HepG2 (cell line): ENCODE measurements around the gene TIMM44. TPM values are rescaled to one million over a fixed set of nuclear protein-coding genes. Genes with fewer than 3 reads are reported as not detected.

ENCODE experiments used
- AFF4 ChIP-seq: sonication (generic); formaldehyde crosslinking; IDR thresholded peaks from 2 replicates; pipeline ENCODE4 v1.4.0; 2020; ENCODE audit warnings: missing genetic modification reagents
- EZH2 ChIP-seq: conservative IDR thresholded peaks from 2 replicates; pipeline ENCODE4 v1.6.1; 2012; ENCODE audit warnings: mild to moderate bottlenecking, low read depth, low read length, moderate library complexity
- GATAD1 ChIP-seq: IDR thresholded peaks from 2 replicates; pipeline ENCODE4 v1.6.1; 2016; ENCODE audit warnings: missing genetic modification reagents, missing compliant biosample characterization
- HCFC1 ChIP-seq: fragments of 150-350 bp; IDR thresholded peaks from 2 replicates; pipeline ENCODE4 v1.6.1; 2014; ENCODE audit warnings: low read depth, low read length
- KDM5A ChIP-seq: fragments of 200-600 bp; sonication (generic); IDR thresholded peaks from 2 replicates; pipeline ENCODE4 v1.7.0; 2018; ENCODE audit warnings: antibody characterized with exemption, mild to moderate bottlenecking, low read length, borderline replicate concordance
- MYNN ChIP-seq: sonication (generic); formaldehyde crosslinking; IDR thresholded peaks from 2 replicates; pipeline ENCODE4 v1.4.0; 2020; ENCODE audit warnings: mild to moderate bottlenecking, low read depth, missing genetic modification reagents
- POLR2AphosphoS2 ChIP-seq: IDR thresholded peaks from 2 replicates; pipeline ENCODE4 v1.6.1; 2011; ENCODE audit warnings: low read depth, low read length, improper control_type of control experiment
- REST ChIP-seq, 2 experiments: IDR thresholded peaks; 2 replicates each; pipeline ENCODE4 v1.6.1; 2011 to 2012; ENCODE audit warnings: low read length in 2 of 2, borderline replicate concordance in 1 of 2, low read depth in 1 of 2, mild to moderate bottlenecking in 1 of 2, moderate library complexity in 1 of 2
- SMAD1 ChIP-seq: sonication (generic); formaldehyde crosslinking; IDR thresholded peaks from 2 replicates; pipeline ENCODE4 v1.4.0; 2020; ENCODE audit warnings: missing genetic modification reagents, low read depth, mild to moderate bottlenecking, borderline replicate concordance
- U2AF2 ChIP-seq: fragments of 200-400 bp; formaldehyde crosslinking; IDR thresholded peaks from 2 replicates; pipeline ENCODE4 v1.6.1; 2017; ENCODE audit warnings: low read depth, mild to moderate bottlenecking, low read length
- ZBTB25 ChIP-seq: IDR thresholded peaks from 2 replicates; pipeline ENCODE4 v1.6.1; 2018; ENCODE audit warnings: missing genetic modification reagents
- ZBTB3 ChIP-seq: sonication (generic); formaldehyde crosslinking; IDR thresholded peaks from 2 replicates; pipeline ENCODE4 v1.4.0; 2020; ENCODE audit warnings: low read depth, mild to moderate bottlenecking, moderate library complexity, missing genetic modification reagents, borderline replicate concordance
- ZC3H13 ChIP-seq: sonication (generic); formaldehyde crosslinking; IDR thresholded peaks from 2 replicates; pipeline ENCODE4 v1.8.1; 2023; ENCODE audit warnings: mild to moderate bottlenecking, missing genetic modification reagents, moderate library complexity
- ZFX ChIP-seq: sonication (generic); formaldehyde crosslinking; IDR thresholded peaks from 2 replicates; pipeline ENCODE4 v1.4.0; 2020; ENCODE audit warnings: mild to moderate bottlenecking, low read depth, missing genetic modification reagents, moderate library complexity
- ZNF180 ChIP-seq: sonication (generic); formaldehyde crosslinking; IDR thresholded peaks from 2 replicates; pipeline ENCODE4 v1.4.0; 2020; ENCODE audit warnings: low read depth, missing genetic modification reagents, borderline replicate concordance
- ZNF256 ChIP-seq: sonication (generic); formaldehyde crosslinking; conservative IDR thresholded peaks from 2 replicates; pipeline ENCODE4 v1.4.0; 2020; ENCODE audit warnings: missing genetic modification reagents
- ZNF550 ChIP-seq: sonication (generic); formaldehyde crosslinking; IDR thresholded peaks from 2 replicates; pipeline ENCODE4 v1.4.0; 2020; ENCODE audit warnings: mild to moderate bottlenecking, missing genetic modification reagents, borderline replicate concordance
- ZNF558 ChIP-seq: sonication (generic); formaldehyde crosslinking; IDR thresholded peaks from 2 replicates; pipeline ENCODE4 v1.9.0; 2022; ENCODE audit warnings: mild to moderate bottlenecking, missing genetic modification reagents, borderline replicate concordance
- ZNF598 ChIP-seq: sonication (generic); formaldehyde crosslinking; IDR thresholded peaks from 2 replicates; pipeline ENCODE4 v1.5.1; 2020; ENCODE audit warnings: mild to moderate bottlenecking, missing genetic modification reagents, borderline replicate concordance
- polyA plus RNA-seq, 8 experiments: library from polyadenylated mRNA; depleted of rRNA in 3 of 8; stranded (reverse) in 7 of 8; unstranded in 1 of 8; fragments of >200 nt; fragmentation: Illumina TruSeq in 4 of 8; extraction: Trizol in 4 of 8; gene quantifications; 2 replicates each; pipeline versions ENCODE4 v1.2.1 to v1.2.3, GENCODE V29; 2011 to 2016; ENCODE audit warnings: low read depth in 4 of 8, missing spikeins in 1 of 8, mixed read lengths in 1 of 8; ENCODE audit not compliant: insufficient read depth in 1 of 8
- total RNA-seq, 5 experiments: library from RNA; depleted of rRNA; stranded (reverse); fragments of >200 nt; fragmentation: Illumina TruSeq; extraction: Trizol; gene quantifications; 2 replicates each; pipeline ENCODE4 v1.2.3, GENCODE V29; 2016; ENCODE audit warnings: low read depth in 1 of 5

Gene TIMM44
- total and polyA plus RNA-seq, 2 of the 13 experiments (the other 11 are each of a cell fraction or from before 2014, with no cell fraction given) = 42.9 to 72.6 TPM

- TF ChIP-seq SMAD1 = no peak; the same call in 1 of the 2 replicates
- TF ChIP-seq ZBTB25 (CRISPR knock-in tag) = peak; percentile 94
- TF ChIP-seq ZC3H13 (CRISPR knock-in tag) = peak; percentile 73; the same call in 1 of the 2 replicates
- TF ChIP-seq ZFX = peak; percentile 87
- no peak; a peak in 1 of 4 replicates for TF ChIP-seq REST (IDR thresholded peaks at IDR 0.05; ENCODE audit: borderline replicate concordance in 1 of 2, low read depth in 1 of 2, low read length in 2 of 2)
- no peak for TF ChIP-seq ZNF180
- TF ChIP-seq ZNF256 (CRISPR knock-in tag) = 0 out of 2 replicates have a peak, but pooled peaks have one; percentile 32
- TF ChIP-seq ZNF550 = no peak
- peak; percentile 37; the same call in 1 of the 2 replicates for TF ChIP-seq HCFC1
- TF ChIP-seq GATAD1 = peak; percentile 89
- no peak for TF ChIP-seq MYNN
- no peak; the same call in 1 of the 2 replicates for TF ChIP-seq ZBTB3 (CRISPR knock-in tag)
- no peak; the same call in 1 of the 2 replicates for TF ChIP-seq POLR2AphosphoS2
- no peak; the same call in 1 of the 2 replicates for TF ChIP-seq ZNF558 (CRISPR knock-in tag)
- no peak for TF ChIP-seq AFF4 (CRISPR knock-in tag)
- no peak for TF ChIP-seq U2AF2
- TF ChIP-seq EZH2 = no peak
- peak; percentile 87; the same call in 1 of the 2 replicates for TF ChIP-seq KDM5A
- TF ChIP-seq ZNF598 (CRISPR knock-in tag) = no peak
Measured at GRCh38 chr19:7919610-7920518, 23.6 kb downstream of the TIMM44 start, which contains the start of gene SNAPC2 (continued).
